Measurements from ENCODE around the gene STARD5.

STARD5 gene

DNA sequence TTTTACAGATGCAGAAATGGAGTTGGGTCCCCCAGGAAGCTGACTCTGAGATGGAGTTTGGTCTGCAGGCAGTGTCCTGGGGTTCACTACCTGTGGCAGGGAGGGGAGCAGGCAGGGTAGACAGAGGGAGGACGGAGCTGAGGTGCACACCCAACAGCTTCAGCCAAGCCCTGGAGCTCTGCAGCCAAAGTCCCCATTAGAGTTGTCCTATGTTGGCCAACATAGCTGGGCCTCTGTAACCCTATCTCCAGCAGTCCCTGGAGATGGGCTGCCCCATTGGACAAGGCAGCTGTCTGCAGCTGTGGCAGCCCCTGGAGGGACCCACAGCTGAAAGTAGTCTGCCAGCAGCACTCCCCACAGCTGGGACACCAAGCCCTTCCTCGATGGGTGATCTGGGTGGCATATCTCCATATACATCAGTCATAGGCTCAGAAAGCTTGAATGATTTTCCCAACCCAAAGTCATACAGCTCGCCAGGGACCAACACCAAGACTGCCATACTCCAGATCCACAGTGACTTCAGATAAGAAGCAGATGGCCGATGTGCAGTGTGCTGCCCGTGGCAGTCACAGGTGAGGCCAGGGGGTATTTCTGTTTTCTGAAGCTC lies 31.9 kb downstream of the STARD5 start:
- no peak for DNase-seq

DNA sequence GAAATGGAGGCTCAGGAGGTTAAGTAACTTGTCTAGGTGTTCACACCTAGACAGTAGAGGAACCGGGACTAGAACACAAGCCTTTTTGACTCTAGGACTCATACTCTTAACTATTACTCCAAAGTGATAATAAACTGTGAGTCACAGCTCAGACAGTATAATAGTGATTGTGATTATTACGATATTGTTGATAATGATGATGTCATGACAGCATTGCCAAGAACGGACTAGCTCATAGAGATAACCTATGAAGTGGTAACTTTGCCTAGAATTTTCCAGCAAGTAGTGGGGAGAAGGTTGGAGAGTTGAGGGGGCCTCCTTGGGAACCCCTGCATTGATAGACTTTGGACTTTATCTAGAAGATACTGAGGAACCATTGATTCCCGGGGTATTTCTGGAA lies 34.0 kb downstream of the STARD5 start:
- no peak for DNase-seq

DNA sequence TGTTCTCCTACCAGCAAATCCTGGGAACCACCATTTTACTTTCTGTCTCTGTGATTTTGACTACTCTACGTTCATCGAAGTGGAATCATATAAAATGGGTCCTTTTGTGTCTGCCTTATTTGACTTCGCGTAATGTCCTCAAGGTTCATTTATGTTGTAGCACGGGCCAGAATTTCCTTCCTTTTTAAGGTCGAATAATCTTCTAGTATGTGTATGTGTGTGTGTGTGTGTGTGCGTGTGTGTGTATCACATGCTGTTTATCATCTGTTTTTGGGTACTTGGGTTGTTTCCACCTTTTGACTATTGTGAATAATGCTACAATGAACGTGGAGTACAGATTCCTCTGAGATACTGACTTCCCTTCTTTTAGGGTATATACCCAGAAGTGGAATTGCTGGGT lies 35.3 kb downstream of the STARD5 start:
- no peak for DNase-seq

DNA sequence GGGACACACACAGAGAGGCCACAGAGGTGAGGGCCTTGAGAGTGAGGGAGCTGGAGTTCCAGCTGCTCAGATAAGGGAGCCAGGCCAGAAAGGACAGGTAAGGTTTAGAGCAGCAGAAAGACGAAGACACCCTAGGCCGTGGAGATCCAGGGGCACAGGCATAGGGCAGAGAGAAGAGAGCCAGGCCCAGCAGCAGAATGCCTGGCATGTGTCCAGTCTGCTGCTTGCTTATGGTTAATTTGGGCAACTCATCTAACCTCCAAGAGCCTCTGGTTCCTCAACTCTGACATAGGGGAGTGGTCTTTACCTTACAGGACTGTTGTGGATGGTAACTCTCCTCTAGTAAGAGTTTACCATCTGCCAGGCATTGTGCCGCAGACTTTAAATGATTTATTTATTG lies 35.9 kb downstream of the STARD5 start:
- no peak for DNase-seq

DNA sequence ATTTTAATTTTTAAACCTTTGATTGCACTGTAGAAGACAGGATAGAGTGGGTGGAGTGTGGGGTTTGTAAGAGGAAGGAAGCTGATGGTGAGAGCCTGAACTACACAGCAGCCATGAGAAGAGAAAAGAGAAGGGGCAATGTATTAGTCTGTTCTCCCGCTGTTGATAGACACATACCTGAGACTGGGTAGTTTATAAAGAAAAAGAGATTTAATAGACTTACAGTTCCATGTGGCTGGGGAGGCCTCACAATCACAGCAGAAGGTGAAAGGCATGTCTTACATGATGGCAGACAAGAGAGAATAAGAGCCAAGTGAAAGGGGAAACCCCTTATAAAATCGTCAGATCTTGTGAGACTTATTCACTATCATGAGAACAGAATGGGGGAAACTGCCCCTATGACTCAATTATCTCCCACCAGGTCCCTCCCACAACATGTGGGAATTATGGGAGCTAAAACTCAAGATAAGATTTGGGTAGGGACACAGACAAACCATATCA lies 37.3 kb downstream of the STARD5 start:
- no peak for DNase-seq

DNA sequence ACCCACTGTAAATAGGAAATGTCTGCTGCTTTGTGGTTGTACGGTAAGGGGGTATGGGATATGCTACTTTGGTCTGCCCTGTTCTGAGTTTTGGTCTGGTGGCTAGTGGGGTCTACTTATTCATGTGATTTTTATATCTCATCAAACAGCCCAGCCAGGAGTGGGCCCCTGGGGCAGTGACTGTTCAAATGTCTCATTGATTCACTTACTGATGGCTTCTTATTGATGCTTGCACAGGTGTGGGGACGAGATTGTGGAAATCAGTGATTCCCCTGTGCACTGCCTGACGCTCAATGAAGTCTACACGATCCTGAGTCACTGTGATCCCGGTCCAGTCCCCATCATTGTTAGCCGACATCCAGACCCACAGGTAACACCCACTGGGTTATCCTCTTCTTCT lies 38.5 kb downstream of the STARD5 start:
- DNase-seq = no peak

DNA sequence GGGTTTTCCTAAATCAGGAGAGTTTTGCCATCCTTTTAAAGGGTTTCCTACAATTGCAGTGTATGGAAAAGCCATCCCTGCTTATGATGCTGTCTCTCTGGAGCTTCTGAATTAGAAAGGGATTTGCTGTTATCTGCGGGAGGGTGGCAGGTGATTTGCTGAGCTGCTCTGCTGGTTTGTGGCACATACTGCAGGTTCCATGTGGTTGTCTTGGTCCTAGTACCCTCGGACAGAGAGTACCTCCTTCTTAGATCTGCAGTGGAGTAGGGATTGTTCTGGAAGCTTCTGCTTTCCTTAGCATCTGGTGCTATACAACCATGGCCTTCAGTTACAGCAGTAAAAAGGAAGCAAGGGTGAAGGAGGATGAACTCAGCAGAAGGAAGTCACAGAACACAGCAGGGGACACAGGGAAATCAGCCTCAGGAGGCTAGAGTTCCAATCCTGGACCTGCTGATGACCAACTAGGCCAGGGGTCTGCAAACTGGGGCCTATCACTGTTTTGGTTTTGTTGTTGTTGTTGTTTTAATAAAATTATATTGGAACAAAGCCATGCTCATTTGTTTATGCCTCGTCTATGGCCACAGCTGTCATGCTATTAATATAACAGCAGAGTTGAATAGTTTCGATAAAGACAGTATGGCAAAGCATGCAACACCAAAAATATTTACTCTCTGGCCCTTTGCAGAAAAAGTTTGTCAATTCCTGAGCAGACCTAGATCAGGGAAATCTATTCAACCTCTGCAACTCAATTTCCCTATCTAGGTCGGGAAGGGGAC lies 39.5 kb downstream of the STARD5 start:
- no peak for DNase-seq

DNA sequence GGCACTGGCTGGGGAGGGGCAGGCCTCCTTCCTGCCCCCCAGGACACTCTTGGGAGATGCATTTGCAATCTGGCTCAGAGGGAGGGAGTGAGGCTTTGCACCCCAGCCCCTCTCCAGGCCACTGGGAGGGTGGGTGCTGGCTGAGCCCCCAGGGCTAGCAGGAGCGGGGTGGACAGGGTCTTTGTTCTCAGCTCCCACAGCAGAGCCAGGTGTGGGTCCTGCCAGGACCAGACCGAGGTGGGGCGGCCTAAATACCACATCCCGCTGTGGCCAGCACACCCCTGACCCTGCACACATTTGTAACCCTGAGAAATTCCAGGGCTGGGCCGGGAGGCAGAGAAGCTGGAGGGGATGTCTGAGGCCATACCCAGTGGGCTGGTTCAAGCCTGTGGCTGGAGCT lies 41.0 kb downstream of the STARD5 start:
- DNase-seq = no peak

DNA sequence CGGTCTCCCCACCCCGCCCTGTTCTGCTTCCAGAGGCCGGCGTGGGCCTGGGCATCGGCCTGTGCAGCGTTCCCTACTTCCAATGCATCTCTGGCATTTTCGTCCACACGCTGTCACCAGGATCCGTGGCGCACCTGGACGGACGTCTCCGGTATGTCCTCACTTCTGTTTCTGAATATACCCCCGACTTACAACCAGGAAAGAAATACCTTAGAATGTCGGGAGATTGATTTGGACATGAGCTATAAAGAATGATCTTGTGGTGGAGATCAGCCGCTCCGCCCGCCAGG lies 41.4 kb downstream of the STARD5 start:
- DNase-seq = no peak

DNA sequence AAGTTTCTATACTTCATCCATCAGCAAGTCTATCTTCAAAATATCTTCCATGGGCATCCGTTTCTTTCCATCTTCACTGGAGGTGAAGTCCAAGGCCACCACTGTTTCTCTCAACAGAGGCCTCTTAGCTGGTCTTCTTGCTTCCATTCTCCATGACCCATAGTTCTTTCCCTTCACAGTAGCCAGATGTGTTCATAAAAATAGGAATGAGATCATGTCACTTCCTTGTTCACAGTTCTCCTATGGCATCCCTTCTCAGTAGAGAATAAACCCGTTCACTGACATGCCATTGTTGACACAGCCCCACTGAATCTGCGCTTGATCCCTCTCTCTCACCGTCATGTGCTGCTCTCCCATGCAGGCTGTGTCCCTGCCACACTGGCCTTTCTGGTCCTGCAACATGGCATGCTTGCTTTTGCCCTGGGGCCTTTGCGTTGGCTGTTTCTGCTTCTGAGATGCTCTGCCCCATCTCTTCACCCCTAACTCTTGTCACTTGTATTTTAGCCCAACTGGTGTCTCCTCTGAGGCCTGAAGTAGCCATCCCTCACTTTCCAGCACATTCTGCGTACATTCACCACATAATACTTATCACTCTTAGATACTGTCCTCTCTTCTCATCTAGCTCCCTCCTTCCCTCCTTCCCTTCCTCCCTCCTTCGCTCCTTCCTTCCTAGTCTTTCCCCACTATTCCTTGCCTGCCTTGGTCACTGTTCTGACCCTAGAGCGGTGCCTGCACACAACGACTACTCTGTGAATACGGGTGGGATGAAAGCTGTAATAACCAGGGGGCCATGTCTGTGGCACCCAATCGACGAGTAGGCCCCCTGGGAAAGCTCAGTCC lies 42.0 kb downstream of the STARD5 start:
- DNase-seq = no peak

DNA sequence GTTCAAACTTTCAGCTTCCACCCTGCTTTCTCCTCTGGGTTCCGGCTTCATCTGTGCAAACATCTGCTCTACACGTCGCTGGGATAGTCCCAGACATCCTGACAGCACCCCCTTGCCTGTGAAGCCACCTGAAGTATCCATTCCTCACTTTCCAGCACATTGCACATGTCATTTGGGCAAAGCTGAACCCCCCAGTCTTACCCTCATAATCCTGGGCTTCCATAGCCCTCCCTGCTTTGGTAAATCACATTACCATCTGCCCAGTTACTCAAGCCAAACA lies 42.5 kb downstream of the STARD5 start:
- no peak for DNase-seq

DNA sequence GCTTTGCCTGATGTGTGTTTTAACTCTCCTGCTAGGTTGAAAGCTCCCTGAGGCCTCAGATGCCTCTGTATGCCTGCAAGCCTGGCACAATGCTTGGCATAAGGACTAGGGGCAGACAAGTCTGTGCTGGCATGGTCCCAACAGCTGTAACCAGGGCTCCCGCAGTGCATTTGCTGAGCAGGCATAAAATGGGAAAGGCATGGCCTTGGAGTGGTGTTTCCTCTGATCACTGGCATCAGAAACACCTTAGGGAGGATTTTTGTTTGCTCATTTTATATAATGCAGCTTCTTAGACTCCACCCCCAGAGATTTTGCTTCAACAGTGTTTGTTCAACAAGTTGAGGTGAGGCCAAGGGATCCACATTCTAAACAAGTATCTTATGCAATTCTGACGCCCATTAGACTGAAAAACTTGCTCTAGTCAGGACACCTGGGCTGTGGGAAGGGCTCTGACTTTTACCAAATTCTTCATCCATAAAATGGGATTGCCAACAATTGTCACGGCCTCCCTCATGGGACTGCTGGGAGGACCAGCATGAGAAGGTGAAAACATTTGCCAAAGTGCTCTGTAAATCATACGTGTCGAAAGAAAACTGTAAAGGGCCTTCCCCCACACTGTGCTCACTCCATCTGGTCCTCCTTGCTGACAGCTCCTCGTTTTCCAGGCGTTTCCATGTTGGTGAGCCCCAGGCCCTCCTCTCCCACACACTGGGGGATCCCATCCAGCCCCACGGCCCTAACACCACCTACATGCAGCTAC lies 43.1 kb downstream of the STARD5 start:
- DNase-seq = no peak

DNA sequence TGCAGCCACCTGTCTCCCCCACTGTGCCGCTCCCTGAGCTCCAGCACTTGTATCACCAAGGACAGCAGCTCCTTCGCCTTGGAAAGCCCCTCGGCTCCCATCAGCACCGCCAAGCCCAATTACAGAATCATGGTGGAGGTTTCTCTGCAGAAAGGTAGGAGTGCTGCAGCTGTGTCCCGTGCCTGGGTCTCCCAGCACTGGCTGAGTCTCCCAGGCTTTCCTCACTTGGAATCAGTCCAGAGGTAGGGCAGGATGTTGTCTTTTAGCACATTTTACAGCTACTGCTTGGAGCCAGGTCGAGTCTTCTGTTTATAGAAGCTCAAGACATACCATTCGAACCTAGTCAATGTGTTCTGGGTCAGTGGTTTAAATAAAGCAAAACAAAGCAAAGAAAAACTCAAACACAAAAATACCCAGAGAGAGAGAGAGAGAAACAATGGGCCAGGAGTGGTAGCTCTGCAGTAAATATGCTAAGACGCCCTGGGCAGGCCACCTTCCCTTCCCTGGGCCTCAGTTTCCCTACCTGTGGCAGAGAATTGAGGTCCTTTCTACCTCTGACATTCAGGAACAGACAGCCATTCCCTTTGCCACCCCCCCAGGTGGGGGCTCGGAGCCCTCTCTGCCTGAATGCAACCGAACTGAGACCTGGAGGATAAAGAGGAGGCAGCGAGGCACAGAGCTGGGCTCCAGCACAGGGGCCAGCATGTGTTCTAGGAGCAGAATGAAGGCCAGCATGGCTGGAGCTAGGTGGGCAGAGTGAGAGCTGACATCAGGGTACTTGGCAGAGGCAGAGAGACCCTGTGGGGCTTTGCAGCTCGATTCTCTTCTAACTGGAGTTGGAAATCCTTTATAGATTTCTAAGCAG lies 44.1 kb downstream of the STARD5 start:
- DNase-seq = no peak

DNA sequence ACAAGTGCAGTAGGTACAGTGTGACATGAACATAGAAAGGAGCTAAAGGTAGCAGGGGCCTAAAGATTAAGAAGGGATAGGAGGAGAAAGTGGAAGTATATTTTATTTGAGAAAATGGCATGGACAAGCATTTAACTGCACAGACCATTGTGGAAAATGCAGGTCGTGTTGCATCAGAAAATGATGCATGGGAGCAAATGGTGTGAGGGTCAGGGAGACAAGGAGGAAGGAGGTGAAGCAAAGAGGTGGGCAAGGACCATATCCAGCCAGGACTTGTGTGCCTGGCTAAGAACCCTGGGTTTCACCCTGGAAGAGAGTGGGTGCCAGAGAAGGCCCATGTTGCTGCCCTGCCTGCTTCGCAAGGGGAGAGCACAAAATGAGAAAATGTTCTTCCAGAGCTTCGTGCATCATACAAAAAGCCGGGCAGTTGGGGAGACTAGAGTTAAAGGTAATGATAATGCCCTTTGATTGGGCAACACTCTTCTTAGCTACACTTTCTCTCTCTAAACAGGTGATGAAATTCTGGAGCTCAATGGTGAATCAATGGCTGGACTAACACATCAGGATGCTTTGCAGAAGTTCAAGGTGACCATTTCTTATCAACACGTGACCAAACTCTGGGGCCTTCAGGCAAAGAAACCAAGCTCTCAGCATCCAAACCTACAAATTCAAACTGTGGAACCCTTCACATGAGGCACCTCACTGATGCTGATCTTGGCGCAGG lies 45.5 kb downstream of the STARD5 start:
- DNase-seq = no peak

DNA sequence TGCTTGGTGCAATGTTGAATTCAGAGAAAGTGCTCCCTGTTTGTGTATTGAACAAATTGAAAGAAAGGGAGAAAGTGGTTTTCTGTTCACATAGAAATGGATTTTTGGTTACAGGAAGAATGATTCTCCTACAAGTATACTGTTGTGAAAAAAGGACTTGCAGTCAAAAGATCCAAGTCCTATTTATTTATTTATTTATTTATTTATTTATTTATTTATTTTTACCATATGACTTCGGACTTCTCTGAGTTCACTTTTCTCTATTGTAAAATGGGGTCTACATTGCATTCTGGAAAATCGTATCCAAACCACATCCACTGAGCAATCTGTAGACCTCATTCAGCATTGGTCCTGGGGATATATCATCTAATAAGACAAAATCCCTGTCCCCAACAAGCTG lies 46.1 kb downstream of the STARD5 start:
- DNase-seq = no peak

DNA sequence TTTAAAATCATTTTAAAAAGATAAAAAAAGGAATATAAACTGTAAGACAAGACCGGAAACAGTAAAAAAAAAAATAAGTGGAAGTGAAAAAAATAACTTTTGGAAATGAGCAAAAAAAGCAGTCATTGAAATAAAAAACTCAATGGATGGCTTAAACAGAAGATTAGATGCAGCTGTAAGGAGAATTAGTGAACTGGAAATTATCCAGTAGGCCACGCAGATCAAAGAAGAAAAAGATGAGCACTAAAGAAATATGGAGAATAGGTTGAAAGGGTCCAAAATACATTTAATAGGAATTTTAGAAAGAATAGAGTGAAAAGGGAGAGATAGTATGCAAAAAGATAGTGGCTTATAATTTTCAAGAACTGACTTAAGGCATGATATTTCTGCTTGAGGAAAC lies 47.0 kb downstream of the STARD5 start:
- no peak for DNase-seq

DNA sequence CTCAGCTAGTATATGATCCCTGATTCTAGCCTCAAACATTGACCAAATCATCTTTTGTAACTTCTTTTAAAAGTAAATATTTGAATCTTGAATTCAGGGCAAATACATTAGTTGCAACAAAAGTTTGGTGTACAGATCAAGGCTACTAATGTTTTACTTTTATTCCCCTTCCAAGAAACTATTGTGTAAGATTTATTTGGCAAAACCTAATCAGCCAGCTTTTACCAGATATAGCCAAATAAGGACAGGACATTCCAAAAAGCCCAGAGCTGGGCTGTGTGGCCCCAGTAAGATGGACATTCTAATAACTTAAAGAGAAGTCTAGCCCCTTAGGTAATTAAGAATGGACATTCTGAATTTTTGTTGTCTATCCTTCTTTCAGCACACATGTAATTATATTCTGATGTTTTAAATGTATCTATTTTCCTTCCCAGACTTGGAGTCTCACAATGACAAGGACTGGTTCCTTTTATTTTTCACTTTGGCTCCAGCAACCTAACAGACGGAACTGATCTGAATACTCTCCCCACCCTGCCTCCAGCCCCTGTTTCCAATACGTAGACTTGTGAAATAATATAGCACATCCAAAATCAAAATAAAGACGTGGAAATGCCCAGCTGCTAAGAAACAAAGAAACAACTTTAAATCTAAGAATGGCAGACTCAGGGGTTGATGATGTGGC lies 48.1 kb downstream of the STARD5 start:
- DNase-seq = no peak

DNA sequence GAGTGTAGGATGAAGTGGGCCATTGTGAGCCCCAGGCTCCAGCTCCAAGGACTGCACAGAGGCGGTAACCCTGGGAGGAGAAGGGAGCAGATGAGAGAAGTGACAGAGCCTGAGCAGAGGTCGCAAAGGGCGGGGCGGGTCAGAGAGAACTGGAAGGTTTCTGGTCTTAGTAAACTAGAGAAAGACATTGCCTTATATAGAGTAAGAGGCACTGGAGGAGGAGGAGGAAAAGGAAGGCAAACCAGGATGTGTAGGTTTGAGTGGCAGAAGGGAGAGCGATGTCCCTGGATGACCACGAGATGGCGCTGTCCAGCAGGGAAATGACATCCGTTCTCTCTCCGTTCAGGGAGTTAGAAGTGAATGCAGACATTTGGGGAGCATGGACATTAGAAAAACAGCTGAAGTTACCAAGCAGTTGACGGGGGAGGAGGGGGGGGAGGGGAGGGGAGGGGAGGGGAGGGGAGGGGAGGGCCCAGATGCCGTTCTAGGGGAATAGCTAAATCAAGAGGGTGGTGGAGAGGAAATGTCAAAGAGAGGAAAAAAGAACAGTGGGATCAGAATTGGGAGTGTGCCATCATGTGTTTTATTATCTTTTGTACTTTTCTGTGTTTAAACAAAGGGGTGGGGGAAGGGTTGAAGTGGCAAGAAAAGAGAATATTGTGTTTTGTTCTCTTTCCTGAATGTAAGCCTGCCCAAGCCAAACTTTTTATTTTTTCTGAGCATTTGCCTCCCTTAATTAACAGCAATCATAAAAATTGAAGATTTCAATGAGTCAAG lies 48.8 kb downstream of the STARD5 start:
- peak; percentile 87 for DNase-seq

DNA sequence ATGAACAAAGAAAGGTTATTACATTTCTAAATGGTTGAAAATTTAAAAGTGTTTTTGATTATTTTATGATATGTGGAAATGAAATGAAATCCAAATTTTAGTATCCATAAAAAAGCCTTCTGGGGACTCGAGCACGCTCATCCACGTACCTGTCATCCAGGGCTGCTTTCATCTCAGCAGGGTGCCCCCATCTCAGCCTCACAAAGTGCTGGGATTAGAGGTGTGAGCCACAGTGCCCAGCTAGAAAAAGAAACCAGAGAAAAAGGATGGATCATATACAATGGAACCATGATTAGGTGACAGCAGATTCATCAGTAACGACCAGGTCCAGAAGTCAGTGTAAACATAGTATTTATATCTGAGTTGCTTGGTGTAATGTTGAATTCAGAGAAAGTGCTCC lies 49.7 kb downstream of the STARD5 start:
- no peak for DNase-seq

DNA sequence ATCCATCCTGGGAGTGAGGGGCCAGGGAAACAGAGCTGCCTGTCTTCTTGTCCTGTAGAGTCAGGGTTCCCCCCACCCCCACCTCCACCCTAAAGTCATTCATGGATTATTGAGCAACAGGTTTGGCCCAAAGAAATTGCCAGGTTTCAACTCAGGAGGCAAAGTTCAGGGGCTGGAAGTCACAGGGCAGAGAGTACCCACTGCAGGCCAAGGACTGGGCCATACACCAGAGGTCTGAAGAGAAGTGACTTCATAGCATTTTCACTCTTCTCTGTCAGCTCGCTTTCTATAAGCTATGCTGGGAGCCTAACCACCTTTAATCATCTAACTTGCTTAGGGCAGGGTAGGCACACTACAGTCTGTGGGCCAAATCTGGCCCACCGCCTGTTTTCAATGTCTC lies 50.1 kb downstream of the STARD5 start:
- no peak for DNase-seq

Data from activated CD4-positive, alpha-beta T cell treated with anti-CD3 and anti-CD28 coated beads, Interleukin-2, Interleukin-6, amounts not matched to agents 100 ng/mL and 50 ng/mL, durations not matched to agents 16 hours and 8 hours (primary cell).